ENCODE results near the gene IFT172. TPM values are rescaled to one million over a fixed set of nuclear protein-coding genes. Genes with fewer than 3 reads are reported as not detected.

IFT172 gene
- total RNA-seq, 1 donor from 2014 or later = 5.5 TPM

DNA sequence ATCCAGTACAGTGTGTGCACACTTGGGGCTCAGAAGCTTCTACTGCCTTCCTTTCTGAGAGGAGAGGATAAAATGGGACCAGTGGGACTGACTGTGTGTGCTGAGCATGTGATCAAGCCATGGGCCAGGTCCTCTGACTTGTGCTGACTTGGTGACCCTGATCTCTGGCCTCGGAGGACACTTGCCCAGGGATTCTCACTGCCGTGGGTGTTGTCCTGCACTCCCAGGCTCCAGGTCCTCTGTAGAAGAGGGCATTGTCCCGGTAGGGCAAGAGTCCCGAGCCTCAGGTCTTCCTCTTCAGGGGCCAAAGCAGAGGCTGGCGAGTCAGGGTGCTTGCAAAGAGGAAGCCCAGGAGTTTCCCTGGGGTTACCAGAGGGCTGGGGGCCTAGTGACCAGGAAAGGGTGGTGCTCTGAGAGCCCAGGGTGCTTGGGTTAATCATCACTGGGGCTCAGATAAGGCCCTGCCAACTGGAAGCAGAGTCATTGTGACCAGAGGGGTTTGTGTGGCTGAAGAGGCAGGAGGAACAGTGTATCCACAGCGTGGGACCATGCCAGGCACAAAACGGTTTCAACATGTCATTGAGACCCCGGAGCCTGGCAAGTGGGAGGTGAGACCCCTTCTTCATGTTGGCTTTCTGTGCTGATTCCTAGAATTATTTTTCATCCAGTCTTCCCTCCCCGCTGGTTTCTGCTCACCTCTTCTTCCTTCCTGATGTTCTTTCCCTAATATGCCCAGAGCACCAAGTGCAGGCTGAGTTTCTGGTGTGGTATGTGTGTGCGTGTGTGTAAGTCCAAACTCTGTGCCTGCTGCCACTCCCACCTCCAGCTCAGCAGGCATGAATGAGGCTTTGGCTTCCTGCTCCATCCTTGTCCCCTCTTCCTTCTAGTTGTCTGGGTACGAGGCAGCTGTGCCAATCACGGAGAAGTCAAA lies 7.1 kb upstream of the IFT172 start, which contains the start of gene GCKR:
Gene GCKR (plus strand): TSS at position 483 of the 931 bp plus-strand sequence. CDS start 66 bp downstream, at position 549.
- DNase-seq (ENCODE audit: low read depth) = peak; percentile 59

GRCh38 chr2:27495840-27496356 lies 6.4 kb upstream of the IFT172 start:
- no peaks in the 10 kb centered on the region for H3K36me3 ChIP-seq (ENCODE audit: control insufficient read depth, insufficient read depth, low read length)
- FAIRE-seq (no peak), DNase-seq (ENCODE audit: low read depth) (no peak)
- no peak overlapping the region for H3K4me3 ChIP-seq (ENCODE audit: low read depth, low read length)
- no peaks in the 10 kb centered on the region for H3K27me3 ChIP-seq (ENCODE audit: control insufficient read depth, insufficient read depth, low read length)
- TF ChIP-seq CTCF (IDR thresholded peaks at IDR 0.05; ENCODE audit: insufficient read depth, low read length, severe bottlenecking) = no peak

More for the DNA sequence above, 7.1 kb upstream of the IFT172 start, which contains the start of gene GCKR:
- TF ChIP-seq CTCF (IDR thresholded peaks at IDR 0.05; ENCODE audit: insufficient read depth, low read length, severe bottlenecking) = no peak
- no peak for FAIRE-seq
- no peaks in the 10 kb centered on the region for H3K36me3 ChIP-seq (ENCODE audit: control insufficient read depth, insufficient read depth, low read length)
- H3K4me3 ChIP-seq (ENCODE audit: low read depth, low read length) = no peak within 1 kb of the TSS
- no peaks in the 10 kb centered on the region for H3K27me3 ChIP-seq (ENCODE audit: control insufficient read depth, insufficient read depth, low read length)

GRCh38 chr2:27494944-27495554 lies 5.5 kb upstream of the IFT172 start, which contains the start of gene FNDC4:
FNDC4 (minus strand) TSS chr2:27495200; CDS start chr2:27494679, 521 bp downstream.
- DNase-seq (ENCODE audit: low read depth) = no peak
- H3K27me3 ChIP-seq (ENCODE audit: control insufficient read depth, insufficient read depth, low read length) = no peaks in the 10 kb centered on the region
- peak within 1 kb of the TSS; percentile 55 for H3K4me3 ChIP-seq (ENCODE audit: low read depth, low read length)
- FAIRE-seq = no peak
- TF ChIP-seq CTCF (IDR thresholded peaks at IDR 0.05; ENCODE audit: insufficient read depth, low read length, severe bottlenecking) = no peak
- H3K36me3 ChIP-seq (ENCODE audit: control insufficient read depth, insufficient read depth, low read length) = no peaks in the 10 kb centered on the region

- Histone ChIP-seq H3K4me3 (ENCODE audit: low read depth, low read length) (peak overlapping the region; percentile 55), H3K36me3 (ENCODE audit: control insufficient read depth, insufficient read depth, low read length) (no peaks in the 10 kb centered on the region), H3K27me3 (ENCODE audit: control insufficient read depth, insufficient read depth, low read length) (no peaks in the 10 kb centered on the region)
- FAIRE-seq (no peak), DNase-seq (ENCODE audit: low read depth) (no peak)
- no peak for TF ChIP-seq CTCF (IDR thresholded peaks at IDR 0.05; ENCODE audit: insufficient read depth, low read length, severe bottlenecking)
Observed at GRCh38 chr2:27494284-27494943, 4.9 kb upstream of the IFT172 start.

- DNase-seq (ENCODE audit: low read depth) (no peak), FAIRE-seq (no peak)
- Histone ChIP-seq H3K27me3 (ENCODE audit: control insufficient read depth, insufficient read depth, low read length) (no peaks in the 10 kb centered on the region), H3K36me3 (ENCODE audit: control insufficient read depth, insufficient read depth, low read length) (no peaks in the 10 kb centered on the region), H3K4me3 (ENCODE audit: low read depth, low read length) (no peak overlapping the region)
- TF ChIP-seq CTCF (IDR thresholded peaks at IDR 0.05; ENCODE audit: insufficient read depth, low read length, severe bottlenecking) = no peak
Observed at GRCh38 chr2:27493948-27494283, 4.4 kb upstream of the IFT172 start.

Data from bronchial epithelial cell (primary cell).